Smooth muscle cell (in vitro differentiated cells): ENCODE data around the gene MYO1D. TPM values are rescaled to one million over a fixed set of nuclear protein-coding genes. Genes with fewer than 3 reads are reported as not detected.

Experiments
- DNase-seq: peaks from one replicate; lab custom pipeline; 2025; ENCODE audit not compliant: unreplicated experiment; lab: John Stamatoyannopoulos, UW
- H2AFZ ChIP-seq: fragments of 200-600 bp; sonication (generic); 2 replicates; pipeline ENCODE4 v1.6.0; 2016; ENCODE audit warnings: antibody characterized with exemption, low read depth, mild to moderate bottlenecking
- H3F3A ChIP-seq: fragments of 200-600 bp; sonication (generic); 2 replicates; pipeline ENCODE4 v1.6.0; 2017; ENCODE audit warnings: antibody characterized with exemption, low read depth
- H3K27ac ChIP-seq: fragments of 200-600 bp; sonication (generic); 2 replicates; pipeline ENCODE4 v1.5.1; 2016; ENCODE audit warnings: low read depth, mild to moderate bottlenecking
- H3K27me3 ChIP-seq: fragments of 200-600 bp; sonication (generic); 2 replicates; pipeline ENCODE4 v1.6.1; 2016; ENCODE audit warnings: low read depth, mild to moderate bottlenecking
- H3K36me3 ChIP-seq: fragments of 200-600 bp; sonication (generic); 2 replicates; pipeline ENCODE4 v1.5.1; 2016; ENCODE audit warnings: low read depth
- H3K4me1 ChIP-seq: fragments of 200-600 bp; sonication (generic); 2 replicates; pipeline ENCODE4 v1.5.1; 2016; ENCODE audit warnings: low read depth
- H3K4me2 ChIP-seq: fragments of 200-600 bp; sonication (generic); 2 replicates; pipeline ENCODE4 v1.6.0; 2016; ENCODE audit warnings: mild to moderate bottlenecking
- H3K4me3 ChIP-seq: fragments of 200-600 bp; sonication (generic); 2 replicates; pipeline ENCODE4 v1.5.1; 2016; ENCODE audit warnings: mild to moderate bottlenecking
- H3K79me2 ChIP-seq: fragments of 200-600 bp; sonication (generic); 2 replicates; pipeline ENCODE4 v1.6.0; 2016; ENCODE audit warnings: low read depth, mild to moderate bottlenecking
- H3K9ac ChIP-seq: fragments of 200-600 bp; sonication (generic); 2 replicates; pipeline ENCODE4 v1.6.0; 2016; ENCODE audit warnings: low read depth
- H3K9me3 ChIP-seq: fragments of 200-600 bp; sonication (generic); replicated peaks from 2 replicates; pipeline ENCODE4 v1.5.1; 2016; ENCODE audit warnings: low read depth
- H4K20me1 ChIP-seq: fragments of 200-600 bp; sonication (generic); 2 replicates; pipeline ENCODE4 v1.6.0; 2016; ENCODE audit warnings: low read depth
- WGBS: methylation state at CpG from one replicate; pipeline ENCODE4 v1.1.7; 2016; ENCODE audit warnings: low lambda C conversion rate; 5-methylcytosine and 5-hydroxymethylcytosine counted together
- polyA plus RNA-seq: library from polyadenylated mRNA; unstranded; fragments of >200 nt; fragmentation: Nextera tagmentation; extraction: Ambion mirVana; gene quantifications from 2 replicates; pipeline ENCODE4 v1.2.1, GENCODE V29; 2016
- total RNA-seq: library from RNA; depleted of rRNA; stranded (reverse); fragments of >200 nt; gene quantifications from 2 replicates; pipeline ENCODE4 v1.2.3, GENCODE V29; 2014
- TF ChIP-seq, protein P1 (sequence below): fragments of 200-600 bp; sonication (generic); IDR thresholded peaks from 2 replicates; pipeline ENCODE4 v1.5.1; 2017; ENCODE audit warnings: borderline replicate concordance, mild to moderate bottlenecking, antibody characterized with exemption; ENCODE audit not compliant: insufficient read depth, poor library complexity, severe bottlenecking

The MYO1D gene
- total and polyA plus RNA-seq, 2 experiments from 2014 or later, result 13.9 to 35.7 TPM

DNA sequence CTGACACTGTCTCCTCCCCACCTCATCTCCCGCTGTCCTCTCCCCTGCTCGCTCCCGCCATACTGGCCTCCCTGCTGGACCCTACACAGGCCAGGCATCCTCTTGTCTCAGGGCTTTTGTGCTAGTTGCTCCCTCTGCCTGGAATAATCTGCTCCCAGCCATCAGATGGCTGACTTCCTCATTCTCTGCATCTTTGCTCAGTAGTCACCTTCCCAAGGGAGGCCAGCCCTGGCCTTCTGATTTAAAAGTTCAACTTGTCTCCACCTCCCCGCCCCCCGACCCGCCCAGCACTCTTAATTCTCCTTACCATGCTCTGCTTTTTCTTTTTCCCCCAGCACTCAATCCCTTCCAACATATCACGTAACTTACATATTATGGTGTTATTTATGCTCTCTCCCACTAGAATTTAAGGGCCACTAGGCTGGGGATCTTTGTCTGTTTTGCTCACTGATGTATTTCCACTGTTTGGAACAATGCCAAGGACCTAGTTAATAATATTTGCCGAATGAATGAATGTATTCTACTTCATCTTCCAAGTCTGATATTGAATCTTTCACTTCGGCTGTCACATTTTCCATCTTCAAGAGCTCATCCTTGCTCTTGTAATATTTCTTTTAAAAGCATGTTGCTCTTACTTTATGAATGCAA, 211.9 kb downstream of the MYO1D start:
- DNase-seq, result no peak
- H3K9me3 ChIP-seq, result no peaks in the 10 kb centered on the region
- H3K4me2 ChIP-seq, result no peak overlapping the region
- TF ChIP-seq, protein P1, sequence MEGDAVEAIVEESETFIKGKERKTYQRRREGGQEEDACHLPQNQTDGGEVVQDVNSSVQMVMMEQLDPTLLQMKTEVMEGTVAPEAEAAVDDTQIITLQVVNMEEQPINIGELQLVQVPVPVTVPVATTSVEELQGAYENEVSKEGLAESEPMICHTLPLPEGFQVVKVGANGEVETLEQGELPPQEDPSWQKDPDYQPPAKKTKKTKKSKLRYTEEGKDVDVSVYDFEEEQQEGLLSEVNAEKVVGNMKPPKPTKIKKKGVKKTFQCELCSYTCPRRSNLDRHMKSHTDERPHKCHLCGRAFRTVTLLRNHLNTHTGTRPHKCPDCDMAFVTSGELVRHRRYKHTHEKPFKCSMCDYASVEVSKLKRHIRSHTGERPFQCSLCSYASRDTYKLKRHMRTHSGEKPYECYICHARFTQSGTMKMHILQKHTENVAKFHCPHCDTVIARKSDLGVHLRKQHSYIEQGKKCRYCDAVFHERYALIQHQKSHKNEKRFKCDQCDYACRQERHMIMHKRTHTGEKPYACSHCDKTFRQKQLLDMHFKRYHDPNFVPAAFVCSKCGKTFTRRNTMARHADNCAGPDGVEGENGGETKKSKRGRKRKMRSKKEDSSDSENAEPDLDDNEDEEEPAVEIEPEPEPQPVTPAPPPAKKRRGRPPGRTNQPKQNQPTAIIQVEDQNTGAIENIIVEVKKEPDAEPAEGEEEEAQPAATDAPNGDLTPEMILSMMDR, result no peak
- no peak overlapping the region for H3K27ac ChIP-seq
- WGBS, result 85% methylated on average over 9 of the region's 9 CpGs
- H3K79me2 ChIP-seq, result no peaks in the 10 kb centered on the region
- H2AFZ ChIP-seq, result no peak overlapping the region
- no peaks in the 10 kb centered on the region for H3K36me3 ChIP-seq
- no peak overlapping the region for H3K4me3 ChIP-seq
- H3K4me1 ChIP-seq, result no peaks in the 10 kb centered on the region
- no peak overlapping the region for H3K9ac ChIP-seq
- no peaks in the 10 kb centered on the region for H4K20me1 ChIP-seq
- no peaks in the 10 kb centered on the region for H3K27me3 ChIP-seq
- H3F3A ChIP-seq, result peaks cover 2% of the 10 kb centered on the region

DNA sequence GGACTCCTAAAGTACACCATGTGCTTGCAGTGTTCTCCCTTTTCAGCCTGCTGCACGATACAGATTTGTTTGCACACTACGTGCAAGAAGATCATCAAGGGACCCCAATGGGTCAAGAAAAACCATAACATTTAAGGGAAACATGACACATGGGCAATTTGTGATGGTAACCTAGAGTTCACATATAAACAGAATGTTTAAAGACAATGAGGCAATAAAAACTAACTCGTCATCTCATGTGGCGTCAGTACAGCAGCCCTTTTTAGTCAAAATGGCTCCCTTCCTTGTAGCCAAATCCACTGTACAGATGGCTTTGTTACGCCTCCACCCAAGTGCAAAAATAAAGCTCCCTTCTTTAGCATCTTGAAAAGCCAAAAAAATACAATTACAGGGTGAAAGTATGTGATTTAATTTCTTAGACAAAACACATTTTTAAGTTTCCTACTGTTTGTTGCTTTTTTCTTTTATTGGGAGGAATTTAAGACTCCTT, 216.4 kb downstream of the MYO1D start:
- 87% methylated on average over 5 of the region's 5 CpGs for WGBS
- H3K9ac ChIP-seq, result no peak overlapping the region
- no peak overlapping the region for H3K27ac ChIP-seq
- no peak overlapping the region for H2AFZ ChIP-seq
- peaks cover 3% of the 10 kb centered on the region for H3F3A ChIP-seq
- TF ChIP-seq, protein P1, result no peak
- DNase-seq, result no peak
- H3K4me1 ChIP-seq, result no peaks in the 10 kb centered on the region
- H3K27me3 ChIP-seq, result no peaks in the 10 kb centered on the region
- no peaks in the 10 kb centered on the region for H4K20me1 ChIP-seq
- H3K4me2 ChIP-seq, result no peak overlapping the region
- no peaks in the 10 kb centered on the region for H3K36me3 ChIP-seq
- H3K79me2 ChIP-seq, result no peaks in the 10 kb centered on the region
- H3K9me3 ChIP-seq, result no peaks in the 10 kb centered on the region
- H3K4me3 ChIP-seq, result no peak overlapping the region

DNA sequence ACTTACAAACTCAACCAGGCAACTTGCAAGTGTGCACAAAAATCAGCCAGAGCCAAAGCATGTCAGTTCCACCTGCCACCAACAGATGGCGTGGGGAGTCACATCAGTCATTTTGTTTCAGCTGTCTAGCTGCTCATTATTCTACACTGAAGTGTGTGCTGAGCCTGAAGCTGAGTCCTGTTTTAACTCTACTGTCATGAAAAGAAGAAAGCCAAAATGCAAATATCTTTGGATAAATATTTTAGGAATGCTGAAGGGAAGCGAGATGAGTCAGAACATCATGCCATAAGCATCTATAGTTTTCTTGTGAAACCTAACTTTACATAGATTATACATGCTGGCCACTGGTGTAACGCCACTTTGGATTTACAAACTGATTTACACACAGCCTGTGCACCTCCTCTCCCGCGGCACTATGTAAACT, 217.5 kb downstream of the MYO1D start:
- DNase-seq, result peak; percentile 13
- 33% methylated on average over 5 of the region's 5 CpGs for WGBS
- TF ChIP-seq, protein P1, result peak; percentile 93

More for the DNA sequence above, 217.5 kb downstream of the MYO1D start:
- Histone ChIP-seq H3K4me2 (no peak overlapping the region), H3K79me2 (no peaks in the 10 kb centered on the region), H3F3A (peaks cover 3% of the 10 kb centered on the region), H3K36me3 (no peaks in the 10 kb centered on the region), H3K9ac (no peak overlapping the region), H3K27ac (no peak overlapping the region), H2AFZ (no peak overlapping the region), H3K4me3 (no peak overlapping the region), H3K9me3 (no peaks in the 10 kb centered on the region), H4K20me1 (no peaks in the 10 kb centered on the region), H3K27me3 (no peaks in the 10 kb centered on the region), H3K4me1 (no peaks in the 10 kb centered on the region)
